GM21390 (cell line): Measurements from ENCODE around the gene PI4K2B.
"Not testable (repeated sequence)": the region's sequence is repeated elsewhere in the genome, so short reads cannot be mapped to it uniquely, and the experiment has no call there.

Experiments used
- ATAC-seq: cut with Tn5 transposase; IDR thresholded peaks from one replicate; pipeline ENCODE4 v1.9.1; 2021; ENCODE audit not compliant: unreplicated experiment

Gene PI4K2B

GRCh38 chr4:25240754-25241210, 6.9 kb downstream of the PI4K2B start:
- ATAC-seq: peak; percentile 61

DNA sequence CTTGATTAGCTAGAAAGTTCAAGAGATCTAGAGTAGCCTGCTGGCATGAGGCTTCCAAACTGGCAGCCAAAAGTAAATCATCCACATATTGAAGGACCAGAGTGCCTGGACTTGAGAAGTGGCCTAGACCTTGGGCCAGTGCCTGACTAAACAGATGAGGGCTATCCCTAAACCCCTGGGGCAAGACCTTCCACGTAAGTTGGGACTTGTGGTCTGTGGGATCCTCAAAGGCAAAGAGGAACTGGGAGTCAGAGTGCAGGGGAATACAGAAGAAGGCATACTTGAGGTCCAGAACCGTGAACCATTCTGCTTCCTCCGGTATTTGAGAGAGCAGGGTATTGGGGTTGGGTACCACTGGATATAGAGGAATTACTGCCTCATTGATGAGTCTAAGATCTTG, 8.4 kb downstream of the PI4K2B start:
- not testable (repeated sequence) for ATAC-seq

GRCh38 chr4:25245181-25245580, 11.3 kb downstream of the PI4K2B start:
- no peak for ATAC-seq

GRCh38 chr4:25246680-25247611, 13.1 kb downstream of the PI4K2B start:
- ATAC-seq: no peak

DNA sequence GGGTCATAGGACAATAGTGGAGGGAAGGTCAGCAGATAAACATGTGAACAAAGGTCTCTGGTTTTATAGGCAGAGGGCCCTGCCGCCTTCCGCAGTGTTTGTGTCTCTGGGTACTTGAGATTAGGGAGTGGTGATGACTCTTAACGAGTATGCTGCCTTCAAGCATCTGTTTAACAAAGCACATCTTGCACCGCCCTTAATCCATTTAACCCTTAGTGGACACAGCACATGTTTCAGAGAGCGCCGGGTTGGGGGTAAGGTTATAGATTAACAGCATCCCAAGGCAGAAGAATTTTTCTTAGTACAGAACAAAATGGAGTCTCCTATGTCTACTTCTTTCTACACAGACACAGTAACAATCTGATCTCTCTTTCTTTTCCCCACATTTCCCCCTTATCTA, 15.0 kb downstream of the PI4K2B start:
- ATAC-seq: not testable (repeated sequence)

DNA sequence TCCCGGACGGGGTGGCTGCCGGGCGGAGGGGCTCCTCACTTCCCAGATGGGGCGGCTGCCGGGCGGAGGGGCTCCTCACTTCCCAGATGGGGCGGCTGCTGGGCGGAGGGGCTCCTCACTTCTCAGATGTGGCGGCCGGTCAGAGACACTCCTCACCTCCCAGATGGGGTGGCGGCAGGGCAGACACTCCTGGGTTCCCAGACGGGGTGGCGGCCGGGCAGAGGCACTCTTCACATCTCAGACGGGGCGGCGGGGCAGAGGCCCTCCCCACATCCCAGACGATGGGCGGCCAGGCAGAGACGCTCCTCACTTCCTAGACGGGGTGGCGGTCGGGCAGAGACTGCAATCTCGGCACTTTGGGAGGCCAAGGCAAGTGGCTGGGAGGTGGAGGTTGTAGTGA, 15.7 kb downstream of the PI4K2B start:
- ATAC-seq: not testable (repeated sequence)

- no peak for ATAC-seq
These were observed 18.6 kb downstream of the PI4K2B start for GRCh38 chr4:25252230-25253070.

DNA sequence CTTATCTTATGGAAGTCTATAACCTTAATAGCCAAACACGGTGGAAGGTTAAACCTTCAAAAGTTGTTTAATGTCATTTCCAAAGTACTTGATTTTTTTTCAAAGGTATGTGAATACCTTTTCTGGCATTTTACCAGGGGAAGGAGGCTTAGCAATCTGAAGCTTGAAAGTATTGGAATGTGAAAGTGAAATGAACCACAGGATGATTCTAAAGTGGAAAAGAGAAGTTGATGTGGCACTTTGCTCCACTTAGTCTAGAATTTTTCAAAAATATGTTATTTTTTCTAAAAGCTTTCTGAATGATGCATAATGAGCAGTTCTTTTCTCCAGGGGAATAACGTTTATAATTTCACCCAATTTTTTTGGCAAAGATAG, 19.2 kb downstream of the PI4K2B start:
- no peak for ATAC-seq

DNA sequence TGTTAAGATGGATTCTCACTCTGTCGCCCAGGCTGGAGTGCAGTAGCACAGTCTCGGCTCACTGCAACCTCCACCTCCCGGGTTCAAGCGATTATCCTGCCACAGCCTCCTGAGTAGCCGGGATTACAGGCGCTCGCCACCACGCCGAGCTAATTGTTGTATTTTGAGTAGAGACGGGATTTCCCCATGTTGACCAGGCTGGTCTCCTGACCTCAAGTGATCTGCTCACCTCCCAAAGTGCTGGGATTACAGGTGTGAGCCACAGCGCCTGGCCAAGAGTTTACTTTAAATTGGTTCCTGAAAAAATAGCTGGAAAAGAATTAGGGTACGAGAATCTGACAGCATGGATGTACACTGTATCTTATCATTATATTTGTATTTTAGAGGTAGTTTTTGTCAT, 20.0 kb downstream of the PI4K2B start:
- ATAC-seq: not testable (repeated sequence)

GRCh38 chr4:25258980-25259578, 25.2 kb downstream of the PI4K2B start:
- no peak for ATAC-seq

GRCh38 chr4:25271866-25272265, 38.0 kb downstream of the PI4K2B start:
- no peak for ATAC-seq

- no peak for ATAC-seq
These were observed 46.4 kb downstream of the PI4K2B start for GRCh38 chr4:25280210-25280609.

DNA sequence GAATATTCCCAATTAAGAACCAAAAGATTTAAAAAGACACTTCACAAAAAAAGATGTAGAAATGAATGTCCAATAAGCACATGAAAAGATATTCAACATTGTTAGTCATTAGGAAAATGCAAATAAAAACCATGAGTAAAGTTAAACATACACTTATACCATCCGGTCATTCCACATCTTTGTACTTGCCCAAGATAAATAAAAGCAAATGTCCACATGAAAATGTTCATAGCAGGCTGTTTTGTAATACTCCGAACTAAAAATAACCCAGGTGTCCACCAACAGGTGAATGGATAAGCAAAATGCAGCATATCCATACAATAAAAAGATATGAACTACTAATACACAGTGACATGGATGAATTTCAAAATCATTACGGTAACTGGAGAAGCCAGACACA, 50.1 kb downstream of the PI4K2B start:
- no peak for ATAC-seq

- no peak for ATAC-seq
These were observed 50.6 kb downstream of the PI4K2B start for GRCh38 chr4:25284466-25284865.

DNA sequence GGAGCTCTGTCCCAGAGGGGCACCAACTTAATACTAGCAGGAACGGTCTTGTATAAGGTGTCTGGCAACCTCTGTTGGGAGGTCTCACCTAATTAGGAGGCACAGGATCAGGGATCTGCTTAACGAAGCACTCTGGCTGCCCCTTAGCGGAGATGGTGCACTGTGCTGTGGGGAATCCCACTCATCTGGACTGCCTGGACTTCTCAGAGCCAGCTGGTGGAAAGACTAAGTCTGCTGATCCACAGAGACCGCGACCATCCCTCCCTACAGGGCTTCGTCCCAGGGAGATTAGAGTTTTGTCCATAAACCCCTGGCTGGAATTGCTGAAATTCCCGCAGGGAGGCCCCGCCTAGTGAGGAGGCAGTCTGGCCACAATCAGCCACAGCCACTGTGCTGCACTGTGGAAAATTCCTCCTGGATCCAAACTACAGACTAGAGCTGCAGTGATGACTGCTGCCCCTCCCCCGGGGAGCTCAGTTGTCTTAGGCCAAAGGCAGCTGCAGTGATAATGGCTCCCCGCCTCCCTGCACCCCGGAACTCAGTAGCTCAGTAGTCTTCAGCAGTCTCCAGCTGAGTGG, 56.7 kb downstream of the PI4K2B start:
- ATAC-seq: no peak

GRCh38 chr4:25291158-25291733, 57.4 kb downstream of the PI4K2B start:
- no peak for ATAC-seq

DNA sequence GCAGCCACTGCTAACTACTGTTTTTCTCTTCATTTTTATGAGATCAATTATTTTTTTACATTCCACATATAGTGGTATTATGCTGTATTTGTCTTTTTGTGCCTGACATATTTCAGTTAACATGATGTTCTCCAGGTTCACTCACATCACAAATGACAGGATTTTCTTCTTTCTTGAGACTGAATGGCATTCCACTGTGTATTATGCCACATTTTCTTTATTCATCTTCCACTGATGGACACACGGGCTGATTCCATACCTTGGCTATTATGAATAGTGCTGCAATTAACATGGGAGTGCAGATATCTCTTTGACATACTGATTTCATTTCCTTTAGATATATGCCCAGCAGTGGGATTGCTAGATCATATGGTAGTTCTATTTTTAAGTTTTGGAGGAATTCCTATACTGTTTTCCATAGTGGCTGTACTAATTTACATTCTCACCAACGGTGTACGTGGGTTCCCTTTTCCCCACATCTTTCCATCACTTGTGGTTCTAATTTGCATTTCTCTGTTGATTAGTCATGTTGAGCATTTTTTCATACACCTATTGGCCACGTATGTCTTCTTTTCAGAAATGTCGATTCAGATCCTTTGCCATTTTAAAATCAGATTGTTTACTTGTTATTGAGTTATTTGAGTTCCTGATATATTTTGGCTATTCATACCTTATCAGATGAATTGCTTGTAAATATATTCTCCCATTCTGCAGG, 63.9 kb downstream of the PI4K2B start:
- ATAC-seq: no peak

- no peak for ATAC-seq
These were observed 65.8 kb downstream of the PI4K2B start for GRCh38 chr4:25299476-25300203.

- no peak for ATAC-seq
These were observed 67.6 kb downstream of the PI4K2B start for GRCh38 chr4:25301471-25301870.
